Measurements from ENCODE around the gene CDH24.

The CDH24 gene

DNA sequence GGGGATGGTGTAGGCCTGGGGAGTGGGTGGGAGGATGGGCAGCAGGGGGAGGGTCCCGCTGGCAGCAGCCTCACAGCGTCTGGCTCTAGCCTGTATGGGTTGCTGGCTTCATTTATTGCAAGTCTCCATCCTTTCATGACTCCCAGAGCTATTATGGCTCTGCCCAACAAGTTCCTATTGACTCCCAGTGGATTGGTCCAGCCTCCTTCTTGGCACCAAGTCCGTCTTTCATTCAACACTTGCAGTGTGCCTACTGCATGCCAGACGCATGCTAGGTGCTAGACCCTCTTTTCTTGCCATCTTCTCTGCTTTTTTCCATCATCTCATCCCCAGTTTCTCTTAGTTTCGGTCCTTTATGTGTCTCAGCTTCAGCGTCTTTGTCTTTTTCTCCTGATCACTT, 14.2 kb downstream of the CDH24 start:
- no peaks in the 10 kb centered on the region for H3K4me1 ChIP-seq (ENCODE audit: control insufficient read depth, insufficient read depth, low read length, poor library complexity, severe bottlenecking)
- H3K27ac ChIP-seq (ENCODE audit: insufficient read depth, low read length, poor library complexity, severe bottlenecking), result no peak overlapping the region
- H3K9me3 ChIP-seq (ENCODE audit: control insufficient read depth, low read length), result no peaks in the 10 kb centered on the region
- H3K27me3 ChIP-seq (replicated peaks; ENCODE audit: control insufficient read depth, insufficient read depth, low read length, poor library complexity, severe bottlenecking), result no peaks in the 10 kb centered on the region
- no peak overlapping the region for H3K4me3 ChIP-seq (ENCODE audit: insufficient read depth, low read depth, low read length, poor library complexity, severe bottlenecking)
- no peak for DNase-seq
- H3K36me3 ChIP-seq (ENCODE audit: control insufficient read depth, insufficient read depth, low read length), result no peaks in the 10 kb centered on the region

DNA sequence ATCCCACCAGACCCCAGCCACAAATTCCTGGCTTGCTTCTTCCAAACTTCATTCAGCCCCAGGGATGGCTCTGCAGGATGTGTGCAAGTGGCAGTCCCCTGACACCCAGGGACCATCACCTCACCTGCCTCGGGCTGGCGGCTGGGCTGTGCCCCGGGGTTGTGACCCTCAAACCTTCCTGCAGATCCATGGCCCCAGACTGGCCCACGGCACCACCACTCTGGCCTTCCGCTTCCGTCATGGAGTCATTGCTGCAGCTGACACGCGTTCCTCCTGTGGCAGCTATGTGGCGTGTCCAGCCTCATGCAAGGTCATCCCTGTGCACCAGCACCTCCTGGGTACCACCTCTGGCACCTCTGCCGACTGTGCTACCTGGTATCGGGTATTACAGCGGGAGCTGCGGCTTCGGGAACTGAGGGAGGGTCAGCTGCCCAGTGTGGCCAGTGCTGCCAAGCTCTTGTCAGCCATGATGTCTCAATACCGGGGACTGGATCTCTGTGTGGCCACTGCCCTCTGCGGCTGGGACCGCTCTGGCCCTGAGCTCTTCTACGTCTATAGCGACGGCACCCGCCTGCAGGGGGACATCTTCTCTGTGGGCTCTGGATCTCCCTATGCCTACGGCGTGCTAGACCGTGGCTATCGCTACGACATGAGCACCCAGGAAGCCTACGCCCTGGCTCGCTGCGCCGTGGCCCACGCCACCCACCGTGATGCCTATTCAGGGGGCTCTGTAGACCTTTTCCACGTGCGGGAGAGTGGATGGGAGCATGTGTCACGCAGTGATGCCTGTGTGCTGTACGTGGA, 15.0 kb downstream of the CDH24 start, which contains the start of gene PSMB11:
TSS of gene PSMB11 (plus strand) at position 51 of the 804 bp plus-strand sequence. CDS start at position 65, 14 bp downstream.
- no peaks in the 10 kb centered on the region for H3K36me3 ChIP-seq (ENCODE audit: control insufficient read depth, insufficient read depth, low read length)
- no peak for DNase-seq
- H3K27me3 ChIP-seq (replicated peaks; ENCODE audit: control insufficient read depth, insufficient read depth, low read length, poor library complexity, severe bottlenecking), result no peaks in the 10 kb centered on the region
- no peaks in the 10 kb centered on the region for H3K4me1 ChIP-seq (ENCODE audit: control insufficient read depth, insufficient read depth, low read length, poor library complexity, severe bottlenecking)
- H3K9me3 ChIP-seq (ENCODE audit: control insufficient read depth, low read length), result no peaks in the 10 kb centered on the region
- no peak within 1 kb of the TSS for H3K4me3 ChIP-seq (ENCODE audit: insufficient read depth, low read depth, low read length, poor library complexity, severe bottlenecking)
- no peak within 1 kb of the TSS for H3K27ac ChIP-seq (ENCODE audit: insufficient read depth, low read length, poor library complexity, severe bottlenecking)

DNA sequence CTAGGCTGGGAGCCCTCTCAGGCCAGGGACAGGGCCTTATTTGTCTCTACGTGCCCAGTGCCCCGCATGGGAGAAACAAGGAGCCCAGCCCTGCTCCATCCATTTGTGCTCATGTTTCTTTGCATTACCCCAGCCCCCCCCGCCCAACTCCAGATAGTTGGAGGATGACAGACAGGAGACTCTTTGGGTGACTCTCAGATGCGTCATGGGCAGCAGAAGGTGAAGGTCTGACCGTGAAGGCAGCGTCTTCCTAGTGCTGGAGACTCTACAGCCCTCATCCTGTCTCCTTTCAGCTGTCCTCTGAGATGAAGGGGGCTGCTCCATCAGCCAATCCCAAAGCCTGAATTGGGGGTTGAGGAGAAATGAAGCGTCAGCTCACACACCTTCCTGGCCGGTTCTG, 15.6 kb downstream of the CDH24 start:
- H3K9me3 ChIP-seq (ENCODE audit: control insufficient read depth, low read length), result no peaks in the 10 kb centered on the region
- H3K4me3 ChIP-seq (ENCODE audit: insufficient read depth, low read depth, low read length, poor library complexity, severe bottlenecking), result no peak overlapping the region
- no peak for DNase-seq
- no peaks in the 10 kb centered on the region for H3K36me3 ChIP-seq (ENCODE audit: control insufficient read depth, insufficient read depth, low read length)
- no peaks in the 10 kb centered on the region for H3K4me1 ChIP-seq (ENCODE audit: control insufficient read depth, insufficient read depth, low read length, poor library complexity, severe bottlenecking)
- no peak overlapping the region for H3K27ac ChIP-seq (ENCODE audit: insufficient read depth, low read length, poor library complexity, severe bottlenecking)
- no peaks in the 10 kb centered on the region for H3K27me3 ChIP-seq (replicated peaks; ENCODE audit: control insufficient read depth, insufficient read depth, low read length, poor library complexity, severe bottlenecking)

DNA sequence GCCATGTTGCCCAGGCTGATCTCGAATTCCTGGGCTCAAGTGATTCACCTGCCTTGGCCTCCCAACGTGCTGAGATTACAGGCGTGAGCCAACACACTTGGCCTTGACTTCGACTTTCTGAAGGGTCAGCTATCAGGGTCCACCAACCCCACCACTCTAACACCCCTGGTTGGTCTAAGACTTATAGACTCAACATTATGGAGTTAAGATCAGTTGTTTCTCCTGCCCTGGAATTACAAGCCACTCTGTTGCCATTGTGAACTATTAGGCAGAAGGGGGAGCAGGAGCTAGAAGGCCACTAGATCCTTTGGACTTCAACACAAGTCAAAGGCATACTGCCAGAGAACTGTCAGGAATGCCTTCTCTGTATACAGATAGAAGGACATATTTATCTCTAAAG, 17.2 kb downstream of the CDH24 start:
- no peak for DNase-seq
- Histone ChIP-seq H3K4me1 (ENCODE audit: control insufficient read depth, insufficient read depth, low read length, poor library complexity, severe bottlenecking) (no peaks in the 10 kb centered on the region), H3K36me3 (ENCODE audit: control insufficient read depth, insufficient read depth, low read length) (no peaks in the 10 kb centered on the region), H3K27me3 (replicated peaks; ENCODE audit: control insufficient read depth, insufficient read depth, low read length, poor library complexity, severe bottlenecking) (no peaks in the 10 kb centered on the region), H3K4me3 (ENCODE audit: insufficient read depth, low read depth, low read length, poor library complexity, severe bottlenecking) (no peak overlapping the region), H3K9me3 (ENCODE audit: control insufficient read depth, low read length) (no peaks in the 10 kb centered on the region), H3K27ac (ENCODE audit: insufficient read depth, low read length, poor library complexity, severe bottlenecking) (no peak overlapping the region)

DNA sequence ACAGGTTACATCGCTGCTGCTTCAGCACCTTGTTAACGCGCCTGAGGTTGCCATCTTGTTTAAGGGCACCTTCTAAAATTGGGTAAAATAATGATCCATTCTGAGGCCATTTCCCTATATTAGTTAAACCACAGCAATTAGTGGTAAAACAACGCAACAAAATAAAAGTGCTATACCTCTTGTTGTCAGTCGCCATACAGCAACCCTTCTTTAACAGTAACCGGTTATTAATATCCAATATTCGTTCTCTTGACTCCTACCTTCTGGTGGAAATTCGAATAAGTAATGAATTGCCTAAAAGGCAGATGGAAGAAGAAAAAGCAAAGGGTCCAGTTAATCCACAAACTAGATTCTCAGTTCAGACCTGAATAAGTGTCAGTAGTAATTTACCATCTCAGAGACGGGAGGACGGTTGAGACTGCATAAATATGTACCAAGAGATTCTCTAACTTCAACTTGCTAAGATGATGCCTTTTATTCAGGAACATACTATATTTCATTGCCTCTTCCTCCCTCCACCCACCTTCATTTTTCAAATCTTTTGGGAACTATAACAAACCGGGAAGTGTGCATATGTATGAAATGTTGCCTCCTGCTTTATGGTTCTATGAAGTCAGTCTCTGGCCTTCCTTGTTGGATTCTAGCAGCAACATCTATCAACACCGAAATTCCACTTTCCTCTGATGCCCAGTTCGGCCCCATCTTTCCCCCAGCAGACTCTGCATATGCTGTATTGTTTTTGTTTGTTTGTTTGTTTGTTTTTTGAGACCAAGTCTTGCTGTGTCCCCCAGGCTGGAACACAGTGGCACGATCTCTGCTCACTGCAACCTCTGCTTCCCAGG, 21.8 kb downstream of the CDH24 start:
- Histone ChIP-seq H3K27ac (ENCODE audit: insufficient read depth, low read length, poor library complexity, severe bottlenecking) (peak overlapping the region; percentile 87), H3K27me3 (replicated peaks; ENCODE audit: control insufficient read depth, insufficient read depth, low read length, poor library complexity, severe bottlenecking) (no peaks in the 10 kb centered on the region), H3K4me1 (ENCODE audit: control insufficient read depth, insufficient read depth, low read length, poor library complexity, severe bottlenecking) (peaks cover 14% of the 10 kb centered on the region), H3K9me3 (ENCODE audit: control insufficient read depth, low read length) (no peaks in the 10 kb centered on the region), H3K36me3 (ENCODE audit: control insufficient read depth, insufficient read depth, low read length) (peaks cover 16% of the 10 kb centered on the region), H3K4me3 (ENCODE audit: insufficient read depth, low read depth, low read length, poor library complexity, severe bottlenecking) (peak overlapping the region; percentile 79)
- no peak for DNase-seq

DNA sequence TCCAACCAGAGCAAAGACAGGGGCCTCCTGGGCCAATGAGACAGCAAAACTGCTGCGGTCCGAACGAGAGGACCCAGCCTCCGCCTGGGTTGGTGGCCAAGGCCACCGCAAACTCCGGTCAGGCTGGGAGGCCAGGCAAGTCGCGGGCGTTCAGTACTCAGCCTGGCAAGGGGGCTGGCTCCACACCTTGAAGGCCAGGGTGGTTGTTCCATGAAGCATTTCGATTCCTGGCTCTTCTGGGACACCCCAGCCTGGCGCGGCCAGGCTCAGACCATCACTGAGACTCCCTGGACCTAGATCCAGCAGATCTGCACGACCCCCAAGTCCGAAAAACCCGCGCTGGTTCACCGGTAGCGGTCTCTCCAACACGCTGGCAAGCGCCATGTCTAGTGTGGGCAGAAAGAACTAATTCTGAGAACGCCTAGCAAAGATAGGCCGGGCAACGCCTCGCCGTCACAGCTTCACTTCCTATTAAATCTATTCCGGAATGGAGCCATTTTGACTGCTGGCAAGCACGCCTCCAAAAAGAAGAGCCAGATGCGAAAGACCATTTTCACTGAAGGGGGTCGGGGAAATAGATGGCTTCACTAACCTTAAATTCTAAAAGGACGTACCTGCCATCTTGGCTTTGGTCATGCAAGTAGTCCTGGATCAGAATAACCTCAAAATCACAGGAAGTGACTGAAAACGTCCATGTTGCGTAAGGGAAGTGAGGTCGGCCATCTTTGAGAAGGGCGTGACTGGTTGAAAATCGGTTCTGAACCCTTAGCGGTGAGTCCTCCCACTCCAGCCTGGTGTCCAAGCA, 22.6 kb downstream of the CDH24 start, which contains the start of gene PSMB5:
TSS of gene PSMB5 (minus strand) at position 403 of the 805 bp plus-strand sequence. CDS start at position 384, 19 bp downstream.
- Histone ChIP-seq H3K9me3 (ENCODE audit: control insufficient read depth, low read length) (no peaks in the 10 kb centered on the region), H3K4me1 (ENCODE audit: control insufficient read depth, insufficient read depth, low read length, poor library complexity, severe bottlenecking) (peaks cover 14% of the 10 kb centered on the region), H3K4me3 (ENCODE audit: insufficient read depth, low read depth, low read length, poor library complexity, severe bottlenecking) (peak within 1 kb of the TSS; percentile 79), H3K27ac (ENCODE audit: insufficient read depth, low read length, poor library complexity, severe bottlenecking) (peak within 1 kb of the TSS; percentile 87), H3K27me3 (replicated peaks; ENCODE audit: control insufficient read depth, insufficient read depth, low read length, poor library complexity, severe bottlenecking) (no peaks in the 10 kb centered on the region), H3K36me3 (ENCODE audit: control insufficient read depth, insufficient read depth, low read length) (peaks cover 16% of the 10 kb centered on the region)
- DNase-seq, result peak; percentile 65 to 84 (median 82)

DNA sequence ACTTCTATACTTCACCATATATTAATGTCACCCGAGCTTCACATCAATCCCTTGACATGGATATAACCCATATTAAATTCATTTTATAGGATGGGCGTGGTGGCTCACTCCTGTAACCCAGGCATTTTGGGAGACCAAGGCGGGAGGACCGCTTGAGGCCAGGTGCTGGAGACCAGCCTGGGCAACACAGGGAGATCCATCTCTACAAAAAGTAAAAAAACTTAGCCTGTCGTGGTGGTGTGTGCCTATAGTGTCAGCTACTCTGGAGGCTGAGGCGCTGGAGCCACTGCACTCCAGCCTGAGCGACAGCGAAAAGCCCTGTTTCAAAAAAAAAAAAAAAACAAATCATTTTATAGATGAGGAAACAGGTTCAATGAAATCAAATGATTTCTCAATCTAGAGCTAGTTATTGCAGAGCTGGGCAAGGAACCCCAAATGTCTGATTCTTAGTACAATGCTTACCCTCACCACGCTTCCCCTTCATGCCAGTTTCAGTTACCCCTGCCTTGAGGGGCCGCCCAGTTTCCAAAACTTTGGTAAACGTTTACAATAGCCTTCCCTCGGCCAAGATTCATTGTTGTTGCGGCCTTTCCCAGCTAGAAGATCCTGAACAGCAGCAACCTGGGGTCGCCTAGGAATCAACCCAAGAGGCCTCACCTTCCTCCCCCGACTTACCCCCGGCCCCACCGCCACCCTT, 23.4 kb downstream of the CDH24 start:
- Histone ChIP-seq H3K36me3 (ENCODE audit: control insufficient read depth, insufficient read depth, low read length) (peaks cover 20% of the 10 kb centered on the region), H3K9me3 (ENCODE audit: control insufficient read depth, low read length) (no peaks in the 10 kb centered on the region), H3K27ac (ENCODE audit: insufficient read depth, low read length, poor library complexity, severe bottlenecking) (peak overlapping the region; percentile 87), H3K4me3 (ENCODE audit: insufficient read depth, low read depth, low read length, poor library complexity, severe bottlenecking) (peak overlapping the region; percentile 79), H3K4me1 (ENCODE audit: control insufficient read depth, insufficient read depth, low read length, poor library complexity, severe bottlenecking) (peaks cover 14% of the 10 kb centered on the region), H3K27me3 (replicated peaks; ENCODE audit: control insufficient read depth, insufficient read depth, low read length, poor library complexity, severe bottlenecking) (no peaks in the 10 kb centered on the region)
- DNase-seq, result no peak

DNA sequence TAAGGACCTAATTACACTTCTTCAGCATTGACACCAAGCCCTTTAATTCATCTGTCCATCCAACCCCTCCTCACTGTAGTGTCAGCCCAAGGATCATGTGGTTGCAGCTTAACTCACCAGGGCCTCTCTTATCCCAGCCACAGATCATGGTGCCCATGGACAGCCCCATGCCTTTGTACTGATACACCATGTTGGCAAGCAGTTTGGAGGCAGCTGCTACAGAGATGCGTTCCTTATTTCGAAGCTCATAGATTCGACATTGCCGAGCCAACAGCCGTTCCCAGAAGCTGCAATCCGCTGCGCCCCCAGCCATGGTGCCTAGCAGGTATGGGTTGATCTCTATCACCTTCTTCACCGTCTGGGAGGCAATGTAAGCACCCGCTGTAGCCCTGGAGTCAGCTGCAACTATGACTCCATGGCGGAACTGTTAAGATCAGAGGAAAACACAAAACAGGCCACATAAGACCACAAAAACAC, 24.0 kb downstream of the CDH24 start:
- Histone ChIP-seq H3K36me3 (ENCODE audit: control insufficient read depth, insufficient read depth, low read length) (peaks cover 20% of the 10 kb centered on the region), H3K27me3 (replicated peaks; ENCODE audit: control insufficient read depth, insufficient read depth, low read length, poor library complexity, severe bottlenecking) (no peaks in the 10 kb centered on the region), H3K4me3 (ENCODE audit: insufficient read depth, low read depth, low read length, poor library complexity, severe bottlenecking) (no peak overlapping the region), H3K4me1 (ENCODE audit: control insufficient read depth, insufficient read depth, low read length, poor library complexity, severe bottlenecking) (peaks cover 17% of the 10 kb centered on the region), H3K9me3 (ENCODE audit: control insufficient read depth, low read length) (no peaks in the 10 kb centered on the region), H3K27ac (ENCODE audit: insufficient read depth, low read length, poor library complexity, severe bottlenecking) (no peak overlapping the region)
- no peak for DNase-seq

DNA sequence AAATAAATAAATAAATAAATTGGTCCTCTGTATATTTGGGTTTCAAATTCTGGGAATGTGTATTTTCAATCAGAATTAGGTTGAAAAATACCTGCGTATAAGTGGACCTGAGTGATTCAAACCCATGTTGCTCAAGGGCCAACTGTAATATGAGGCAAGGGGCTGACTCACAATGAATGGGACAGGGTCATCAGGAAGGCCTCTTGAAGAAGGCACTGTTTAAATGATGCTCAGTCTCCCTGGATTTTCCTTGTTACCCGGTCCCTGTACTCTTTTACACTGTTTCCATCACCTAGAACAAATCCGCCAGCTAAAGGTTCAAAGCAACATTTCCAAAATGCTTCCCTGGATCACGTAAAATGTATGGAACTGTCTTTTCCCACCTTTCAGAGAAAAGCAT, 26.4 kb downstream of the CDH24 start:
- no peak for DNase-seq
- Histone ChIP-seq H3K4me1 (ENCODE audit: control insufficient read depth, insufficient read depth, low read length, poor library complexity, severe bottlenecking) (peaks cover 17% of the 10 kb centered on the region), H3K36me3 (ENCODE audit: control insufficient read depth, insufficient read depth, low read length) (peaks cover 23% of the 10 kb centered on the region), H3K27ac (ENCODE audit: insufficient read depth, low read length, poor library complexity, severe bottlenecking) (no peak overlapping the region), H3K9me3 (ENCODE audit: control insufficient read depth, low read length) (no peaks in the 10 kb centered on the region), H3K4me3 (ENCODE audit: insufficient read depth, low read depth, low read length, poor library complexity, severe bottlenecking) (no peak overlapping the region), H3K27me3 (replicated peaks; ENCODE audit: control insufficient read depth, insufficient read depth, low read length, poor library complexity, severe bottlenecking) (no peaks in the 10 kb centered on the region)

Measured in effector memory CD4-positive, alpha-beta T cell (primary cell).